Stimulated activated effector memory CD8-positive, alpha-beta T cell treated with anti-CD3 and anti-CD28 coated beads, Interleukin-12 subunit alpha, Interleukin-12 subunit beta, amount 100 ng/mL, for 72 hours (primary cell): ENCODE data around the gene TMEM200B.
"Not testable (repeated sequence)": the region's sequence is repeated elsewhere in the genome, so short reads cannot be mapped to it uniquely, and the experiment has no call there.

Experiments used
- ATAC-seq: fragments of 150-1000 bp; cut with Tn5 transposase; 2 replicates; pipeline ENCODE4 v1.10.0; 2021
- DNase-seq, 2 donors: peaks; one replicate each; pipeline ENCODE4 v3.0.0; 2021 to 2022; ENCODE audit warnings: low spot score in 2 of 2
- H3K27ac Mint-ChIP-seq: one replicate; pipeline ENCODE4 v1.8.0; 2022; ENCODE audit warnings: mild to moderate bottlenecking, mixed read lengths
- H3K36me3 Mint-ChIP-seq: one replicate; pipeline ENCODE4 v1.8.0; 2022; ENCODE audit warnings: mild to moderate bottlenecking, mixed read lengths
- H3K4me1 Mint-ChIP-seq: one replicate; pipeline ENCODE4 v1.8.0; 2022; ENCODE audit warnings: mixed read lengths
- H3K4me3 Mint-ChIP-seq: one replicate; pipeline ENCODE4 v1.8.0; 2022; ENCODE audit warnings: mild to moderate bottlenecking, mixed read lengths
- H3K9me3 Mint-ChIP-seq: one replicate; pipeline ENCODE4 v1.8.0; 2022; ENCODE audit warnings: mixed read lengths

Gene TMEM200B

GRCh38 chr1:29148656-29149491, 25.2 kb upstream of the TMEM200B start:
- no peak overlapping the region for H3K4me3 Mint-ChIP-seq
- peak overlapping the region; percentile 67 for H3K27ac Mint-ChIP-seq
- no peaks in the 10 kb centered on the region for H3K9me3 Mint-ChIP-seq
- H3K4me1 Mint-ChIP-seq = no peaks in the 10 kb centered on the region
- DNase-seq = no peak
- H3K36me3 Mint-ChIP-seq = peaks cover 100% of the 10 kb centered on the region
- ATAC-seq = no peak

GRCh38 chr1:29145739-29146437, 22.2 kb upstream of the TMEM200B start:
- peaks cover 77% of the 10 kb centered on the region for H3K36me3 Mint-ChIP-seq
- H3K27ac Mint-ChIP-seq = no peak overlapping the region
- H3K9me3 Mint-ChIP-seq = no peaks in the 10 kb centered on the region
- ATAC-seq (no peak), DNase-seq (no peak)
- H3K4me3 Mint-ChIP-seq = no peak overlapping the region
- H3K4me1 Mint-ChIP-seq = no peaks in the 10 kb centered on the region

GRCh38 chr1:29144178-29144577, 20.5 kb upstream of the TMEM200B start:
- H3K9me3 Mint-ChIP-seq = no peaks in the 10 kb centered on the region
- DNase-seq (no peak), ATAC-seq (no peak)
- H3K36me3 Mint-ChIP-seq = peaks cover 60% of the 10 kb centered on the region
- H3K4me3 Mint-ChIP-seq = no peak overlapping the region
- H3K27ac Mint-ChIP-seq = peak overlapping the region; percentile 26
- H3K4me1 Mint-ChIP-seq = no peaks in the 10 kb centered on the region

GRCh38 chr1:29142714-29143113, 19.0 kb upstream of the TMEM200B start:
- H3K27ac Mint-ChIP-seq = no peak overlapping the region

GRCh38 chr1:29136391-29136915, 12.8 kb upstream of the TMEM200B start:
- DNase-seq (no peak), ATAC-seq (no peak)
- Mint-ChIP-seq H3K4me3 (no peak overlapping the region), H3K27ac (no peak overlapping the region), H3K9me3 (no peaks in the 10 kb centered on the region), H3K36me3 (no peaks in the 10 kb centered on the region), H3K4me1 (no peaks in the 10 kb centered on the region)

More at GRCh38 chr1:29142714-29143113, 19.0 kb upstream of the TMEM200B start:
- ATAC-seq (no peak), DNase-seq (no peak)
- H3K4me1 Mint-ChIP-seq = no peaks in the 10 kb centered on the region
- H3K9me3 Mint-ChIP-seq = no peaks in the 10 kb centered on the region
- peaks cover 45% of the 10 kb centered on the region for H3K36me3 Mint-ChIP-seq
- no peak overlapping the region for H3K4me3 Mint-ChIP-seq

GRCh38 chr1:29134695-29135028, 11.0 kb upstream of the TMEM200B start:
- ATAC-seq = peak; percentile 18
- Mint-ChIP-seq H3K4me1 (no peaks in the 10 kb centered on the region), H3K9me3 (no peaks in the 10 kb centered on the region), H3K27ac (no peak overlapping the region), H3K4me3 (no peak overlapping the region), H3K36me3 (no peaks in the 10 kb centered on the region)
- DNase-seq = no peak

GRCh38 chr1:29133861-29134694, 10.4 kb upstream of the TMEM200B start:
- ATAC-seq = peak; percentile 51
- no peak for DNase-seq
- no peak overlapping the region for H3K4me3 Mint-ChIP-seq
- H3K36me3 Mint-ChIP-seq = no peaks in the 10 kb centered on the region
- H3K4me1 Mint-ChIP-seq = no peaks in the 10 kb centered on the region
- no peaks in the 10 kb centered on the region for H3K9me3 Mint-ChIP-seq
- H3K27ac Mint-ChIP-seq = no peak overlapping the region

- H3K9me3 Mint-ChIP-seq, ATAC-seq, H3K4me3 Mint-ChIP-seq, H3K27ac Mint-ChIP-seq, DNase-seq, H3K4me1 Mint-ChIP-seq, H3K36me3 Mint-ChIP-seq: not testable (repeated sequence)
Measured at GRCh38 chr1:29131056-29131455, 7.4 kb upstream of the TMEM200B start.

- H3K27ac Mint-ChIP-seq = no peak overlapping the region
- H3K9me3 Mint-ChIP-seq = no peaks in the 10 kb centered on the region
- H3K4me3 Mint-ChIP-seq = no peak overlapping the region
- ATAC-seq = no peak
- peaks cover 5% of the 10 kb centered on the region for H3K36me3 Mint-ChIP-seq
- DNase-seq = no peak
- H3K4me1 Mint-ChIP-seq = peaks cover 10% of the 10 kb centered on the region
Measured at GRCh38 chr1:29129916-29130315, 6.2 kb upstream of the TMEM200B start.

GRCh38 chr1:29128739-29129138, 5.0 kb upstream of the TMEM200B start:
- Mint-ChIP-seq H3K9me3 (no peaks in the 10 kb centered on the region), H3K36me3 (peaks cover 5% of the 10 kb centered on the region), H3K4me1 (peaks cover 10% of the 10 kb centered on the region), H3K27ac (no peak overlapping the region), H3K4me3 (no peak overlapping the region)
- no peak for ATAC-seq
- DNase-seq = no peak

GRCh38 chr1:29126198-29126597, 2.5 kb upstream of the TMEM200B start:
- Mint-ChIP-seq H3K27ac (no peak overlapping the region), H3K4me3 (peak overlapping the region; percentile 75)

GRCh38 chr1:29125788-29126187, 2.1 kb upstream of the TMEM200B start:
- Mint-ChIP-seq H3K9me3 (no peaks in the 10 kb centered on the region), H3K27ac (peak overlapping the region; percentile 55), H3K4me3 (peak overlapping the region; percentile 75), H3K4me1 (peaks cover 10% of the 10 kb centered on the region), H3K36me3 (peaks cover 5% of the 10 kb centered on the region)
- DNase-seq (no peak), ATAC-seq (no peak)

More at GRCh38 chr1:29126198-29126597, 2.5 kb upstream of the TMEM200B start:
- Mint-ChIP-seq H3K9me3 (no peaks in the 10 kb centered on the region), H3K36me3 (peaks cover 5% of the 10 kb centered on the region), H3K4me1 (peaks cover 10% of the 10 kb centered on the region)
- ATAC-seq = no peak
- DNase-seq = no peak

GRCh38 chr1:29125237-29125641, 1.5 kb upstream of the TMEM200B start:
- H3K27ac Mint-ChIP-seq = peak overlapping the region; percentile 55
- peaks cover 5% of the 10 kb centered on the region for H3K36me3 Mint-ChIP-seq
- H3K4me3 Mint-ChIP-seq = peak overlapping the region; percentile 75

GRCh38 chr1:29124366-29125236, 898 bp upstream of the TMEM200B start:
- peak; percentile 67 to 85 for DNase-seq
- Mint-ChIP-seq H3K4me1 (peaks cover 10% of the 10 kb centered on the region), H3K36me3 (peaks cover 5% of the 10 kb centered on the region), H3K4me3 (peak overlapping the region; percentile 75), H3K9me3 (no peaks in the 10 kb centered on the region), H3K27ac (no peak overlapping the region)
- ATAC-seq = peak; percentile 78

More at GRCh38 chr1:29125237-29125641, 1.5 kb upstream of the TMEM200B start:
- peaks cover 10% of the 10 kb centered on the region for H3K4me1 Mint-ChIP-seq
- no peaks in the 10 kb centered on the region for H3K9me3 Mint-ChIP-seq
- ATAC-seq (no peak), DNase-seq (no peak)
